ENCODE data around the gene ARHGDIG.
A peak's percentile ranks its signal among the peaks of the same experiment; 100 is the strongest.
"Not testable (repeated sequence)": the region's sequence is repeated elsewhere in the genome, so short reads cannot be mapped to it uniquely, and the experiment has no call there.

Gene ARHGDIG

DNA sequence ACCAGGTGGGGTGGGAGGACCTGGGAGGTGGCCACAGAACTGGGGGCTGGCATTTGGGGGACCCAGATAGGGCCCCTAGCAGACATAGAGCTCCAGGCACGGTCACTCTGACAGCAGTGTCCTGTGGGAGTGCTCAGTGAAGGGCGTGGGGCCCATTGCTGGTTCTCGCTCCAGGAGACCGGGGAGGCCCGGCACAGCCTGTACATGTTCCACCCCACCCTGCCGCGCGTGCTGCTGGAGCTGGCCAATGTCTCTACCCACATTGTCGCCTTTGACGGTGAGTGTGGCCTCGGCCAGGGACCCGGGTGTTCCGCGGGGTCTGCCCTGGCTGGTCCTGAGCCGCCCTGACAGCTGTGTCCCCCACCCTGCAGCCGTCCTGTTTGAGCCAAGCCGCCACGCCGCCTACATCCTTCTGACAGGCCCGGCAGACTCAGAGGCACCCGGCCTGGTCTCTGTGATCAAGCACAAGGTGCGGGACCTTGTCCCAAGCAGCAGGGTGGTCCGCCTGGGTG, 15.9 kb upstream of the ARHGDIG start:
- TF ChIP-seq, protein P1, sequence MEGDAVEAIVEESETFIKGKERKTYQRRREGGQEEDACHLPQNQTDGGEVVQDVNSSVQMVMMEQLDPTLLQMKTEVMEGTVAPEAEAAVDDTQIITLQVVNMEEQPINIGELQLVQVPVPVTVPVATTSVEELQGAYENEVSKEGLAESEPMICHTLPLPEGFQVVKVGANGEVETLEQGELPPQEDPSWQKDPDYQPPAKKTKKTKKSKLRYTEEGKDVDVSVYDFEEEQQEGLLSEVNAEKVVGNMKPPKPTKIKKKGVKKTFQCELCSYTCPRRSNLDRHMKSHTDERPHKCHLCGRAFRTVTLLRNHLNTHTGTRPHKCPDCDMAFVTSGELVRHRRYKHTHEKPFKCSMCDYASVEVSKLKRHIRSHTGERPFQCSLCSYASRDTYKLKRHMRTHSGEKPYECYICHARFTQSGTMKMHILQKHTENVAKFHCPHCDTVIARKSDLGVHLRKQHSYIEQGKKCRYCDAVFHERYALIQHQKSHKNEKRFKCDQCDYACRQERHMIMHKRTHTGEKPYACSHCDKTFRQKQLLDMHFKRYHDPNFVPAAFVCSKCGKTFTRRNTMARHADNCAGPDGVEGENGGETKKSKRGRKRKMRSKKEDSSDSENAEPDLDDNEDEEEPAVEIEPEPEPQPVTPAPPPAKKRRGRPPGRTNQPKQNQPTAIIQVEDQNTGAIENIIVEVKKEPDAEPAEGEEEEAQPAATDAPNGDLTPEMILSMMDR (conservative IDR thresholded peaks at IDR 0.05) = no peak
- no peak overlapping the region for H3K27ac ChIP-seq

DNA sequence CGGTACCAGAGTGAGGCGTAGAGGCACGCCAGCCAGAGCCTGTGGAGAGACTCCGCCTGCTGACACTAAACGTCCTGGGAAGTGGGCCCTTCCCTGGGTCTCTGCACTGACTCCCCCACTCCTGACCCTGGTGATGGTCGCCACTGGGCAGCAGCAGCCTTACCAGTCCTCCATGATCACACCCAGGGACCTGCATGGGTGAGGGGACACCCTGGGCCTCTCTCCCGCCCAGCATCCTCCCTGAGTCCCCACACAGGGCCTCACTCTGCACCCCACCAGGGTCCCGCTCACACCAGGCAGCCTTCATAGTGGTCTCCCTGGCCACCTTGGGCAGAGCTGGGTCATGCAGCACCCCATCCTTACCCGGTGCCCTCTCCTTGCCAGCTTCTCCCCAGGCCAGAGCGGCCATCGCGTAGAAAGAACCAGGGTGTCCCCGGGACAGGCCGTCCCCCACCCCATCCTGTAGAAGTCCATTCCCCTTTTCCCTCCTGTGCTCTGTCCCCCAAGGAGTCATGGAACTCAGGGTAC, 15.3 kb upstream of the ARHGDIG start:
- TF ChIP-seq, protein P1 (conservative IDR thresholded peaks at IDR 0.05) = no peak
- TF ChIP-seq ZFX (IDR thresholded peaks at IDR 0.05) = no peak

DNA sequence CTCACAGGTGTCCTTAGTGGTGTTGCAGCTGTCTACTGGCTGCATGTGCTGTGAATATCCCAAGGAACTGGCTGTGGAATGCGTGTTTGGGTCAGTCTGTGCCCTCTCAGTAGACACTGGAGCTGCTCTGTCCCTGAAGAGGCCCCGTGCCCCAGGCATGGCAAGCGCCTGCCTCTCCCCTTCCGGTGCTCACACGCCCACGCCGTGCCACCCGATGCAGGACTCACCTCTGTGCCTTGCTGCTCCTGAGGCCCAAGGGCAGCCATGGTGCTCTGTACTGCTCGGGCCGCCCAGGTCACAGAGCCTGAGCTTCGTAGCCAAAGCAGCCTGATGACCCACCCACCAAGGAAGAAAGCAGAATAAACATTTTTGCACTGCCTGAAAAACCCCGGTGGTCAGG, 14.7 kb upstream of the ARHGDIG start:
- TF ChIP-seq, protein P1 (conservative IDR thresholded peaks at IDR 0.05) = no peak
- TF ChIP-seq ZFX (IDR thresholded peaks at IDR 0.05) = no peak
- H3K27ac ChIP-seq = no peak overlapping the region

More for the DNA sequence above, 15.3 kb upstream of the ARHGDIG start:
- no peak overlapping the region for H3K27ac ChIP-seq

DNA sequence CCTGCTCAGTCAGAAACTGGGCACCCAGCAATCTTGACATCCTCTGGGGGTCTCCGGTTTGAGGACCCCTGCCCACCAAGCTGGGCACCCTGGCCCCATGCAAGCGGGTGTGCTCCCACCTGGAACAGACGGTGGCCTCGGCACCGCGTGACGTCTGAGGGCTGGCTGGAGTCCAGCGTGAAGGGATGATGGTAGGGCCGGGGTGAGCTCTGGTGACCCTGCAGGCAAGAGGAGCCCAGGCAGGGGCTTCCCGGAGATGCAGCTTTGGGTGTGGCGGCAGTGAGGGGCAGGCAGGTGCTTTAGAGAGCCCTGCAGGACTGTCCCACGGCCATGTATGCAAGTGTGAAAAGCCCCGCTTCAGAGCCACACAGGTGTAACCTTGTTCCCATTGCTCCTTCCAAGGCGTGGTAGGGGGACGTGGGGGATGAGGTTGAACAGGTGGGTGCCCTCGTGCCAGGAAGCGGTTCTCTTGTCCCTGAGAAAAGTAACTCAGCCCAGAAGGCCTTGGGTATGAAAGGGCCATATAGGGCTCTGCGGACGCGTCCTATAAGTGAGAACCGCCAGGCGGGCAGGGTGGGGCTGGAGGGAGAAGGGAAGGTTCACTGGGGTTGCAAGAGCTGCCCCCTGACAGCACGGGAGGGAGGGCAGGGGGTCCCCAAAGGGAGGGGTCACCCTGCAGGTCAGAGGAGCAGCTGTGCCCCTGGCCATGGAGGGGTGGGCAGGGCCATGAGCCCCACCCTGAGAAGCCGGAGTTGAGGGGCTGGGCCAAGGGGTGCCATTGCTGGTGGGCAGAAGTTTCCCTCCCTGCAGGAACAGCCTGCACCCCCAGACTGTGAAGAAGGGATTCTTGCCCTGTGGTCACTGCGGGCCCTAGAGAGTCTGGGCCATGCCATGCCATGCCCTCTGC, 13.9 kb upstream of the ARHGDIG start:
- no peak for TF ChIP-seq ZFX (IDR thresholded peaks at IDR 0.05)
- TF ChIP-seq, protein P1 (conservative IDR thresholded peaks at IDR 0.05) = no peak
- no peak overlapping the region for H3K27ac ChIP-seq

DNA sequence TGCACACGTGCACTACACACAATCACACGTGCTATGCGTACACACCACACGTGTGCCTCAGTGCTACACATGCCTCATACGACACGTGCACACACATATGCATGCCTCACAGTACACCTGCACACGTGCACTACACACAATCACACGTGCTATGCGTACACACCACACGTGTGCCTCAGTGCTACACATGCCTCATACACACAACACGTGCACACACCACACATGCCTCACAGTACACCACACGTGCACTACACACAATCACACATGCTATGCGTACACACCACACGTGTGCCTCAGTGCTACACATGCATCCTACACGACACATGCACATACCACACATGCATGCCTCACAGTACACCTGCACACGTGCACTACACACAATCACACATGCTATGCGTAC, 12.8 kb upstream of the ARHGDIG start:
- not testable (repeated sequence) for H3K27ac ChIP-seq

DNA sequence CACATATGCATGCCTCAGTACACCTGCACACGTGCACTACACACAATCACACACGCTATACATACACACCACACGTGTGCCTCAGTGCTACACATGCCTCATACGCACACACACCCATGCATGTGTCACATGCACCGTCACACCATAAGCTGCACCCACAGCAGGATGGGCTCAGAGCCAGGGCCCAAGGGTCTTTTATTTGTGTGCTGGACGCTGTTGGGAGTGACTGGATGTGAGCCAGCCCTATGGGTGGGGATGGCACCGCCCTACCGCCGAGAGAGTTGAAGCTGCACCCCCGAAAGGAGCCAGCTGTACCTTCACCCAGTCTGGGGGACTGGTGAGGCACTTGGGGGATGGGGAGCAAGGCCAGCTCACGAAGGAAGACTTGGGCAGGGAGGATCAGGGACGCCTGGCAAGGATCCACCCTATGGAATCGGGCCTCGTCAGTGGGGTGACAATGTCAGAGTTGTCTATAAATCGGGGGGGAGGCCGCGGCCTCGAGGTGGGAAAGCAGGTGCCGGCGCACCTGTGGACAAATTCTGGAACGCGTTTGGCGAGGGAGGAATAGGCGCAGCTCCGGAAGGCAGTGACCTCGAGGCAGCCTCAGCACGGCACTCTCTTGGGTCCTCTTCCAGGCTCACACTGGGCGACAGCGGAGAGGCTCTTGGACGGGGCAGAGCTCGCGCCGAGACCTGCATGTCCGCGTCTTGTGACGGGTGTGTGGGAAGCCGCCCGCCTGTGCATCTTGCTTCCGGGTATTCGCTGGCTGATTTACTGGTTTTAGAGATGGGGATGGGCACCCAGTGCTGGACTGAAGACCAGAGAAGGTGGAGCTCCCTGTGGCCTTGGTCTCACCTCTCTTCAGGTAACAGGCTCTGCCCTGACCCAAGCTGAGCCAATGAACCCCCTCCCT, 12.0 kb upstream of the ARHGDIG start:
- H3K27ac ChIP-seq = peak overlapping the region; percentile 54
- no peak for TF ChIP-seq ZFX (IDR thresholded peaks at IDR 0.05)
- TF ChIP-seq, protein P1 (conservative IDR thresholded peaks at IDR 0.05) = no peak

DNA sequence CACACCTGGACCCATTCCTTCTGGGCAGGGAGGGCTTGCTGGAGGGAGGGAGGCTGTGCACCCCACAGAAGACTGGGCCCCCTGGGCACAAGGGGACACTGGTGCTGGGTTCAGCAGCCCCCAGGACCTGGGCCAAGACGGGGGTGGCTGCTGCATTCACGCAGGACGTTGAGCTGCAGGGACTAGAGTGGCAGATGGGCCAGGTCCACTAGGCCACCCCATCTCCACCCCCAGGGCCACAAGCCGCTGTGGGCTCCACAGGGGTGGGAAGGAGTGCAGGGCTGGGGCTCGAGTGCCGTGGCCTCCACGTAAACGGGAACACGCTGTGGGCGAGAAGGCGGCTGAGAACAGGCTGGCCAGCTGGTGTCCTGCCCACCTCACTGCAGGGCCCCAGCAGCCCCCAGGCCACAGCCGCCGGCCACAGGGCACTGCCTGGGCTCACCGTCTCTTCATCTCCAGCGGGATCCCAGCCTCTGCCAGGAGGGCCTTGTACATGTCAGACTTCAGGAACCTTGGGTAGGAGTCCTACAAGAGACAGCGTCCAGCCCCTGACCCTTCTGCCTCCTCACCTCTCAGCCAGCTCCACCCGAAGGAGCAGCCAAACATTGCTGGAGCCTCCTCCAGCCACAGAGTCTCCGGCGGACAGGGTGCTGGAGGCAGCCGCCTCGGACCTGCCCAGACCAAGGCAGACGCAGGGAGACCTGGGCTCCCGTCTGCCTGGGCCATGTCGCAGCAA, 11.2 kb upstream of the ARHGDIG start:
- peak overlapping the region; percentile 54 for H3K27ac ChIP-seq
- TF ChIP-seq, protein P1 (conservative IDR thresholded peaks at IDR 0.05) = no peak
- no peak for TF ChIP-seq ZFX (IDR thresholded peaks at IDR 0.05)
